A549 (cell line): ENCODE data around the gene GAL3ST1.

Source experiments
- HEYL ChIP-seq: fragments of 250-450 bp; sonication (Bioruptor Pico); IDR thresholded peaks from 2 replicates; pipeline ENCODE4 v1.8.0; 2021; ENCODE audit warnings: mild to moderate bottlenecking, moderate library complexity
- HOXB5 ChIP-seq: fragments of 250-450 bp; sonication (Bioruptor Pico); IDR thresholded peaks from 2 replicates; pipeline ENCODE4 v1.5.0; 2020; ENCODE audit warnings: mild to moderate bottlenecking, moderate library complexity
- JUNB ChIP-seq: fragments of >200 bp; sonication (Bioruptor Twin); formaldehyde crosslinking; IDR thresholded peaks from 2 replicates; pipeline ENCODE4 v1.6.1; 2016
- MAFK ChIP-seq: fragments of 450-650 bp; IDR thresholded peaks from 2 replicates; pipeline ENCODE4 v1.6.1; 2014; ENCODE audit not compliant: partially characterized antibody
- PBX3 ChIP-seq: IDR thresholded peaks from 2 replicates; pipeline ENCODE4 v1.6.1; 2012
- PHF8 ChIP-seq: fragments of 200-600 bp; sonication (generic); IDR thresholded peaks from 2 replicates; pipeline ENCODE4 v1.6.1; 2016; ENCODE audit warnings: low read depth, mild to moderate bottlenecking, antibody characterized with exemption, moderate library complexity, borderline replicate concordance
- ZFP36 ChIP-seq: fragments of 450-650 bp; IDR thresholded peaks from 2 replicates; pipeline ENCODE4 v1.6.1; 2014; ENCODE audit warnings: borderline replicate concordance; ENCODE audit not compliant: partially characterized antibody
- TF ChIP-seq, protein P1 (sequence below): fragments of >200 bp; sonication (Bioruptor Twin); formaldehyde crosslinking; IDR thresholded peaks from 3 replicates; pipeline ENCODE4 v1.5.1; 2016

GRCh38 chr22:30559889-30560288 is 14.6 kb downstream of the GAL3ST1 start:
- TF ChIP-seq HEYL (CRISPR knock-in tag) (no peak), PBX3 (no peak), ZFP36 (no peak), MAFK (no peak), PHF8 (no peak), JUNB (no peak), HOXB5 (no peak)
- TF ChIP-seq, protein P1, sequence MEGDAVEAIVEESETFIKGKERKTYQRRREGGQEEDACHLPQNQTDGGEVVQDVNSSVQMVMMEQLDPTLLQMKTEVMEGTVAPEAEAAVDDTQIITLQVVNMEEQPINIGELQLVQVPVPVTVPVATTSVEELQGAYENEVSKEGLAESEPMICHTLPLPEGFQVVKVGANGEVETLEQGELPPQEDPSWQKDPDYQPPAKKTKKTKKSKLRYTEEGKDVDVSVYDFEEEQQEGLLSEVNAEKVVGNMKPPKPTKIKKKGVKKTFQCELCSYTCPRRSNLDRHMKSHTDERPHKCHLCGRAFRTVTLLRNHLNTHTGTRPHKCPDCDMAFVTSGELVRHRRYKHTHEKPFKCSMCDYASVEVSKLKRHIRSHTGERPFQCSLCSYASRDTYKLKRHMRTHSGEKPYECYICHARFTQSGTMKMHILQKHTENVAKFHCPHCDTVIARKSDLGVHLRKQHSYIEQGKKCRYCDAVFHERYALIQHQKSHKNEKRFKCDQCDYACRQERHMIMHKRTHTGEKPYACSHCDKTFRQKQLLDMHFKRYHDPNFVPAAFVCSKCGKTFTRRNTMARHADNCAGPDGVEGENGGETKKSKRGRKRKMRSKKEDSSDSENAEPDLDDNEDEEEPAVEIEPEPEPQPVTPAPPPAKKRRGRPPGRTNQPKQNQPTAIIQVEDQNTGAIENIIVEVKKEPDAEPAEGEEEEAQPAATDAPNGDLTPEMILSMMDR: no peak
